Mesodermal cell (in vitro differentiated cells): ENCODE data around the gene RNPS1.
A peak's percentile ranks its signal among the peaks of the same experiment; 100 is the strongest.

ENCODE experiments used
- H3K27ac ChIP-seq: 2 replicates; pipeline ENCODE4 v1.7.0; 2013; ENCODE audit warnings: mild to moderate bottlenecking, low read depth, low read length, moderate library complexity; ENCODE audit not compliant: severe bottlenecking
- H3K36me3 ChIP-seq: 2 replicates; pipeline ENCODE4 v1.7.1; 2013; ENCODE audit warnings: mild to moderate bottlenecking, low read length, moderate library complexity; ENCODE audit not compliant: control insufficient read depth, insufficient read depth
- H3K4me1 ChIP-seq: one replicate; pipeline ENCODE4 v1.7.1; 2013; ENCODE audit warnings: mild to moderate bottlenecking, low read length; ENCODE audit not compliant: insufficient read depth, control insufficient read depth, poor library complexity, severe bottlenecking
- H3K4me3 ChIP-seq: 2 replicates; pipeline ENCODE4 v1.7.0; 2013; ENCODE audit warnings: low read length, control low read depth, mild to moderate bottlenecking; ENCODE audit not compliant: insufficient read depth, poor library complexity, severe bottlenecking; ENCODE audit errors: extremely low read depth
- H3K9me3 ChIP-seq: 2 replicates; pipeline ENCODE4 v1.7.1; 2013; ENCODE audit warnings: mild to moderate bottlenecking, low read length, moderate library complexity; ENCODE audit not compliant: control insufficient read depth
- WGBS, 2 experiments: methylation state at CpG; one replicate each; pipeline ENCODE4 v1.1.5; 2013; ENCODE audit warnings: missing lambda C conversion rate in 2 of 2; ENCODE audit not compliant: insufficient coverage in 2 of 2; 5-methylcytosine and 5-hydroxymethylcytosine counted together

Gene RNPS1

DNA sequence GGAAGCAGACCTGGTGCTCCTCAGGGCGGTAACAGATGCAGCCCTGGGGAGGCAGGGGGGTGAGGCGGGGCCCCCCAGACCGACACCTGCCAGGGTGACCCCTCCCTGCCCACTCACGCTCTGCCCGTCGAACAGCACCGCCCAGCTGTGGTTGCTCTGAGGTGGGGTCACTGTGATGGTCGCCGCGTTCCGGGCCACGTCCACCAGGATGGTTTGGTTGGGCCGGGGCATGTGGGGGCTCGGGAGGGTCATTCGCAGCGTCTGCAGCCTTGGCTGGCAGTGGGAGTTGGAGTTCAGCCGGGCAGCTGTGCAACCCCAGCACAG is 58.0 kb downstream of the RNPS1 start:
- H3K4me3 ChIP-seq, result no peak overlapping the region
- peaks cover 18% of the 10 kb centered on the region for H3K4me1 ChIP-seq
- H3K36me3 ChIP-seq, result peaks cover 55% of the 10 kb centered on the region
- H3K27ac ChIP-seq, result no peak overlapping the region
- 93 to 96% methylated on average over 13 to 17 of the region's 17 CpGs for WGBS, 2 experiments
- no peaks in the 10 kb centered on the region for H3K9me3 ChIP-seq

DNA sequence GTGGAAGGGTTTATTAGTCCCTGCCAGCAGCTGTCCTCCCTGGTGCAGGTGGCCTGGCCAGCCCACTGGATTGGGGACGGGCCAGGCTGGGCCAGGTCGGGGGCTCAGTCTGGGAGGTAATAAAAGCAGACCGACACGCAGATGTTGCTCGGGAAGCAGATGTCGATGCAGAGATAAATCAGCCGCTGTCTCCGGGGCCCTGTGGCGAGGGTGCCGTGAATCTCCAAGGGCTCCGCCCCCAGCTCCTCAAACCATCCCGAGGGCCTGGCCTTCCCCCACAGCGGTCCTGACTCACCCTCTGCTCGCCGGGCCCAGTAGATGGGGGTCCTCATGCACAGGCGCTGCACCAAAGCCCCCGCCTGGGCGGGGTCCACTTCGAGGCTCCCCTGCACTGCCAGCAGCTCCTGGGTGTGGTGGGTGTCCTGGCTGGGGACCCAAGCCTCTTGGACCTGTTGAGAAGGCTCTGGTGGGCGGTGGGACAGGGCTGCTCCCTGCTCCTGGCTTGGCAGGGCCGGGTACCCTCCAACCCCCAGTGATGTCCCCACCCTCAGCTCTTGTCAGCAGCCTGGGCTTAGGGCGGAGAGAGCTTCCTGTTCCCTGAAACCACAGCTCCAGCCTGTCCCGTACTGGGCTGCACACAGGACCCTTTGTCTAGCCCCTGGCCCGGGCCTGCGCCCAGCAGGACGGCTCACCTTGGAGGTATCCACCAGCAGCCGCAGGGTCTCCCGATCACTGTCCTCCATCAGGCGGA is 58.5 kb downstream of the RNPS1 start:
- H3K9me3 ChIP-seq, result no peaks in the 10 kb centered on the region
- no peak overlapping the region for H3K4me3 ChIP-seq
- peaks cover 21% of the 10 kb centered on the region for H3K4me1 ChIP-seq
- 92 to 95% methylated on average over 23 to 24 of the region's 29 CpGs for WGBS, 2 experiments
- H3K36me3 ChIP-seq, result peaks cover 55% of the 10 kb centered on the region
- H3K27ac ChIP-seq, result no peak overlapping the region

DNA sequence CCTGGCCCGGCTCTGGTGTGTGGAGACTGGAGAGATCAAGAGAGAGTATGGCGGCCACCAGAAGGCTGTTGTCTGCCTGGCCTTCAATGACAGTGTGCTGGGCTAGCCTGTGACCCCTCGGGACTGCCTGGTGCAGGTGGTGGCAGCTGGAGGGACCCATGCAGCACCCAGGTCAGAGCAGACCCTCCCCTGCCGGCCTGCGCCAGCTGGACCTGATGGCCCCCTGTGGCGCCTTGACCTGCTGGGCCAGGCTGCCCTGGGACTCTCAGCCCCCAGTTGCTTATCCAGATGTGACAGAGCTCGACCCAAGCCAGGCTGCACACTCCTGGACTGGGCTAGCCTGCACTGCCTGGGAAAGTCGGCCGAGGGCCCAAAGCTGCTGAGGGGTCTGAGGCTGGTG is 59.2 kb downstream of the RNPS1 start:
- H3K4me3 ChIP-seq, result no peak overlapping the region
- H3K9me3 ChIP-seq, result no peaks in the 10 kb centered on the region
- peaks cover 21% of the 10 kb centered on the region for H3K4me1 ChIP-seq
- H3K27ac ChIP-seq, result no peak overlapping the region
- WGBS, 2 experiments, result 92 to 96% methylated on average over 5 to 8 of the region's 9 CpGs
- peaks cover 55% of the 10 kb centered on the region for H3K36me3 ChIP-seq

DNA sequence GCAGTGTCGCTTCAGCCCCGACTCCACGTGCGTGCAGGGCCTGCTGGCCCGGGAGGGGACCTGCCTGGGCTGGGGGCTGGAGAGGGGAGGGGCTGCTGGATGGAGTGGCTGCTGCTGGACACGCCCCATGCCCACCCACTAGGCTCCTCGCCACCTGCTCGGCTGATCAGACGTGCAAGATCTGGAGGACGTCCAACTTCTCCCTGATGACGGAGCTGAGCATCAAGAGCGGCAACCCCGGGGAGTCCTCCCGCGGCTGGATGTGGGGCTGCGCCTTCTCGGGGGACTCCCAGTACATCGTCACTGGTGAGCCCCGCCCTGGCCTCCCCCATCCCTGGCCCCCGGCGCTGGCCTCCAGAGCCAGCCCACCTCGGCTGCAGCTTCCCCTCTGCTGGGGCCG is 59.6 kb downstream of the RNPS1 start:
- H3K36me3 ChIP-seq, result peaks cover 55% of the 10 kb centered on the region
- H3K4me1 ChIP-seq, result peaks cover 19% of the 10 kb centered on the region
- no peak overlapping the region for H3K4me3 ChIP-seq
- no peak overlapping the region for H3K27ac ChIP-seq
- no peaks in the 10 kb centered on the region for H3K9me3 ChIP-seq
- WGBS, 2 experiments, result 92 to 98% methylated on average over 17 to 18 of the region's 23 CpGs

DNA sequence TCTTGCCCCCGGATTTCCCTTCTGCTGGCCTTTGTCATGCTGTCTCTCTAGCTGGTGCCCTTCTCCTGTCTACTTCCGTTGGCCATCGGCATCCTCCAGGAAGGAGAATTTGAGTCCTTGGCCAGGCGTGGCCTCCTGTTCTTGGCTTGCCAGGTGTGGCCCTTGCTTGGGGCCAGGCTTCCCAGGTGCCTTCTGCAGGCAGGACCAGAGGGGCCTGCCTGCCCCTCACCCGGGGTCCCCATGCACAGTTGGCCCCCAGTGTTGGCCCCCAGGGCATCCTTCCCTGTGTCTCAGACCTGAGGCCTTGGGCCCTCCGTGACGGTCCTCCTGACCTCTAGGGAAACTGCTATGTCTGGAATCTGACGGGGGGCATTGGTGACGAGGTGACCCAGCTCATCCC is 60.1 kb downstream of the RNPS1 start:
- 92 to 100% methylated on average over 4 to 9 of the region's 9 CpGs for WGBS, 2 experiments
- Histone ChIP-seq H3K9me3 (no peaks in the 10 kb centered on the region), H3K4me3 (no peak overlapping the region), H3K4me1 (peaks cover 15% of the 10 kb centered on the region), H3K27ac (no peak overlapping the region), H3K36me3 (peaks cover 52% of the 10 kb centered on the region)

DNA sequence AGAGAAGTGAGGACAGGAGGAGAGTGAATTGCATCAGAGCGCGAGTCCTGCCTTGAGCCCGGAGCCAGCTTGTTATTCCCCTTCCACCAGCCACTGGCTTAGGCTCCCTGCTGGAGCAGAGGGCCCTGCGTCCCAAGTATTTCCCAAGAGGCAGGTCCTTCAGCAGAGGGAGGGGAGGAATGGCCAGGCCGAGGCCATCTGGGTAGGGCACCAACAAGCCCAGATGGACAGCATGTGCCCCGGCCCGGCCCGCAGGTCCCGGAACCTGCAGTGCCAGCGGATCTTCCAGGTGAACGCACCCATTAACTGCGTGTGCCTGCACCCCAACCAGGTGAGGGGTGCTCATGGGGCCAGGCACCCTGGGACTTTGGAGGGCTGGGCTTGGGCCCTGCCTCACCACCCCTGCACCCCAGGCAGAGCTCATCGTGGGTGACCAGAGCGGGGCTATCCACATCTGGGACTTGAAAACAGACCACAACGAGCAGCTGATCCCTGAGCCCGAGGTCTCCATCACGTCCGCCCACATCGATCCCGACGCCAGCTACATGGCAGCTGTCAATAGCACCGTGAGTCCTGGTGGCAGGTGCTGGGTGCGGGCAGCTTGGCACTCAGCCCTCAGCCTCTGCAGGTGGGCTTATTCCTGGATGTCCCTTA is 61.0 kb downstream of the RNPS1 start:
- H3K36me3 ChIP-seq, result peaks cover 42% of the 10 kb centered on the region
- no peaks in the 10 kb centered on the region for H3K9me3 ChIP-seq
- 97 to 98% methylated on average over 20 to 23 of the region's 23 CpGs for WGBS, 2 experiments
- no peak overlapping the region for H3K4me3 ChIP-seq
- peaks cover 8% of the 10 kb centered on the region for H3K4me1 ChIP-seq
- no peak overlapping the region for H3K27ac ChIP-seq

DNA sequence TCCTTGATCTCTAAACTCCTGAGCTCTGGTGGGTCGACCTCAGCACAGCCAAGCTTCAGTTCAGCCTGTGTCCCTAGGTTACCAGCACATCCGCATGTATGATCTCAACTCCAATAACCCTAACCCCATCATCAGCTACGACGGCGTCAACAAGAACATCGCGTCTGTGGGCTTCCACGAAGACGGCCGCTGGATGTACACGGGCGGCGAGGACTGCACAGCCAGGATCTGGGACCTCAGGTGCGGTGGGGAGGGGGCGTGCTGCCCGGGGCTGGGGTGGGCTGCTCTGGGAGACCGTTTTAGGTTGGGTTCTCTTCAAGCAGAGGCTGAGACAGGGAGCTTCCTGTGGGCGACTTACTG is 61.5 kb downstream of the RNPS1 start:
- Histone ChIP-seq H3K27ac (no peak overlapping the region), H3K4me1 (peaks cover 8% of the 10 kb centered on the region), H3K4me3 (peak overlapping the region; percentile 69), H3K36me3 (peaks cover 39% of the 10 kb centered on the region), H3K9me3 (no peaks in the 10 kb centered on the region)
- WGBS, 2 experiments, result 94 to 96% methylated on average over 6 to 18 of the region's 18 CpGs

DNA sequence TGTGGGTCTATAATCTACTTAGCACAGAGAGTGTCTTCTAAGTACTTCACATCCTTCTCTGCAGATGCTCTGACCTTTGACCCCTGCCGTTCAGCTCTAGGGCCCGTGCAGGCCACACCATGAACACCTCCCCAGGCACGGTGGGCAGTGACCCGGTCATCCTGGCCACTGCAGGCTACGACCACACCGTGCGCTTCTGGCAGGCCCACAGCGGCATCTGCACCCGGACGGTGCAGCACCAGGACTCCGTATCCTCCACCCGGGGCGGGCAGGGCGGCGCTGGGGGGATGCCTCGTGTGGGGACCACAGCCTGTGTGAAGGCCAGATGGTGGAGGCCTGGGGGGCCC is 62.0 kb downstream of the RNPS1 start:
- Histone ChIP-seq H3K4me3 (peak overlapping the region; percentile 69), H3K9me3 (no peaks in the 10 kb centered on the region), H3K36me3 (peaks cover 39% of the 10 kb centered on the region), H3K4me1 (peaks cover 8% of the 10 kb centered on the region), H3K27ac (peak overlapping the region; percentile 57)
- WGBS, 2 experiments, result 28 to 33% methylated on average over 14 to 15 of the region's 16 CpGs

DNA sequence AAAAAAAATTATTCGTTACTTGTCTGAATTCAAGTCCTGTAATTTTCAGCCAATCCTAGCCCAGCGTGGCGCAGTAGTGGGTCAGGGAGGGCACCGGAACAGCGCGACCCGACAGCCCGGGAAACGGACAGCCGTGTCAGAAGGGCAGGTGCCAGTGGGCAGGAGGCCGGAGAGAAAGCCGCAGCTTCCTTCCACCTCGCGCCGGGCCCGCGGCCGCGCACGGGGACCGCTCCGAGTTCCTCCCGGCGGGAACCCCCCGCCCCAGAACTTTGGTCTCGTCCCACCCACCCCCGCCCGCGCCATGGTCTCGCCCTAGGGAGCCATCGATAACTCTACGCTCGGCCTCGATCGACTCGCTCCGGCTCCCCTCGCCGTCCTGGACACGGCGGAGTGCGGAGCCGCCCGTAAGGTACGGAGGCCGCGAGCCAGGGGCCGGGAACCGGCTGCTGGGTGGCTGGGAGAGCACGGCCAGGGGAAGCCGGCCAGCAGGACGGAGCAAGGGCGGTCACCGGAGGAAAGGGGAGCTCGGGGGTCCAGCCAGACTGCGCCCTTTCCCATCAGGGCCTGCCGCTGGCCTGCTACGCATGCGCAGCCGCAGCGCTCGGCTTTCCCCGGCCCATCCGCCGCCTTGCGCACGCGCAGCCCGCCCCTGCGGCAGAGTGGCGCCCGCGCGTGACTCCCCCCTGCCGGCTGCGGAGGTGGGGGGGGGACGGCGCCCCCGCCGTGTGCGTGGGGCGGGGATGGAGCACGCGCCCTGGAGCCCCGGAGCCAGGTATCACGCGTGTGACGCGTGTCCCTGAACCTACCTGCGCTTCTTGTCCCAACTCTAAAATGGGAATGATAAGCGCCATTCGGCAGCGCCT is 62.6 kb downstream of the RNPS1 start, which contains the start of gene MLST8:
TSS of gene MLST8 (plus strand) at position 351 of the 863 bp plus-strand sequence. CDS start 632 bp downstream, outside the sequence.
- Histone ChIP-seq H3K9me3 (no peaks in the 10 kb centered on the region), H3K27ac (peak within 1 kb of the TSS; percentile 62), H3K4me3 (peak within 1 kb of the TSS; percentile 69), H3K36me3 (peaks cover 35% of the 10 kb centered on the region), H3K4me1 (peaks cover 8% of the 10 kb centered on the region)
- 0 to 1% methylated on average over 55 to 69 of the region's 93 CpGs for WGBS, 2 experiments

DNA sequence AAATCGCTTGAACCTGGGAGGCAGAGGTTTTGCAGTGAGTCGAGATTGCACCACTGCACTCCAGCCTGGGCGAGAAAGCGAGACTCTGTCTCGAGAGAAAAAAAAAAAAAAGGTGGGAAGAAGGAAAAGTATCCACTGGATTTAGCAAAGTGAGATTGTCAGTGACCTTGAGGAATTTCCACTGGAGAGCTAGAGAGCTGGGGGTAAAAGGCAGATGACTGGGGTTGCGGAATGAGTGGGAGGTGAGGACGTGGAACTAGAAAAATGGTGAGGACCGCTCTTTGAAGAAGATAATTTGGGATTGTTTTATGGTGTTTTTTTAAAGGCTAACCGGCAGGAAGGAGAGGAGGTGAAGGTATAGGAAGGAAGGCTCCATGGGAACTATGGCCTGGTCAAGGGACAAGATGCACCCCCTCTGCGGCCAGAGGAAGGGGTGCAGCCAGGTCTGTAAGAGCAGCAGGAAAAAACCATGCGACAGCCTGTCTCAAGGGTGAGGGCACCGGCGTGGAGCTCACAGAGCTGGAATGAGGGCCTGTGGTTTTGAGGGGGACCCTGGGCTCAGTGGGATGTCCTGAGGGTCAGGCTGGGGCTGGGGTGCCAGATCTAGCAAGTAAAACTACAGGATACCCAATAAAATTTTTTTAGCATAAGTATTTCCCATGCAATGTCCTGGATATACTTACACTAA is 63.4 kb downstream of the RNPS1 start:
- H3K4me1 ChIP-seq, result peaks cover 8% of the 10 kb centered on the region
- H3K27ac ChIP-seq, result peak overlapping the region; percentile 62
- H3K36me3 ChIP-seq, result peaks cover 28% of the 10 kb centered on the region
- WGBS, 2 experiments, result 71 to 76% methylated on average over 9 to 13 of the region's 13 CpGs
- no peaks in the 10 kb centered on the region for H3K9me3 ChIP-seq
- H3K4me3 ChIP-seq, result peak overlapping the region; percentile 69
